Urothelium cell line (cell line): ENCODE results near the gene TM9SF1.

Experiments used
- DNase-seq: peaks from one replicate; pipeline ENCODE4 v3.0.0; 2011; ENCODE audit warnings: low spot score, mixed read lengths
- FAIRE-seq: peaks from 2 replicates; lab custom pipeline; 2011; peaks lifted over from hg19 to GRCh38; lab: Jason Lieb, UNC

TM9SF1 gene

GRCh38 chr14:24156840-24157239 lies 38.4 kb downstream of the TM9SF1 start:
- FAIRE-seq (no peak), DNase-seq (no peak)

- FAIRE-seq (no peak), DNase-seq (no peak)
These were observed 40.1 kb downstream of the TM9SF1 start for GRCh38 chr14:24155100-24155499.

GRCh38 chr14:24151404-24152080 lies 43.7 kb downstream of the TM9SF1 start:
- FAIRE-seq (no peak), DNase-seq (no peak)

- no peak for DNase-seq
- no peak for FAIRE-seq
These were observed 44.2 kb downstream of the TM9SF1 start for GRCh38 chr14:24150993-24151392.

GRCh38 chr14:24150567-24150966 lies 44.7 kb downstream of the TM9SF1 start:
- FAIRE-seq = no peak
- no peak for DNase-seq

- FAIRE-seq (no peak), DNase-seq (no peak)
These were observed 45.2 kb downstream of the TM9SF1 start for GRCh38 chr14:24150061-24150460.

- FAIRE-seq (no peak), DNase-seq (no peak)
These were observed 45.8 kb downstream of the TM9SF1 start for GRCh38 chr14:24149302-24149969.

GRCh38 chr14:24147761-24148428 lies 47.3 kb downstream of the TM9SF1 start:
- FAIRE-seq = no peak

GRCh38 chr14:24146978-24147760 lies 48.1 kb downstream of the TM9SF1 start, which contains the start of gene RNF31:
TSS of gene RNF31 (plus strand) at chr14:24147498. CDS start at chr14:24147699, 201 bp downstream.
- DNase-seq (peak; percentile 97), FAIRE-seq (no peak)

More at GRCh38 chr14:24147761-24148428, 47.3 kb downstream of the TM9SF1 start:
- no peak for DNase-seq

GRCh38 chr14:24146453-24146977 lies 48.7 kb downstream of the TM9SF1 start, which contains the start of gene PSME2:
TSS of gene PSME2 (minus strand) at chr14:24146610. CDS start at chr14:24146581, 29 bp downstream.
- FAIRE-seq (no peak), DNase-seq (peak; percentile 98)

GRCh38 chr14:24145690-24146452 lies 49.4 kb downstream of the TM9SF1 start:
- DNase-seq (peak; percentile 21), FAIRE-seq (no peak)

GRCh38 chr14:24145219-24145618 lies 50.0 kb downstream of the TM9SF1 start:
- DNase-seq = no peak
- no peak for FAIRE-seq

GRCh38 chr14:24144451-24144850 lies 50.8 kb downstream of the TM9SF1 start:
- no peak for FAIRE-seq
- no peak for DNase-seq

GRCh38 chr14:24143511-24143910 lies 51.7 kb downstream of the TM9SF1 start:
- no peak for FAIRE-seq
- DNase-seq = no peak

- DNase-seq (peak; percentile 97), FAIRE-seq (no peak)
These were observed 54.0 kb downstream of the TM9SF1 start, which contains the start of gene EMC9 for GRCh38 chr14:24141097-24141880. TSS of gene EMC9 (minus strand) at chr14:24141591. CDS start at chr14:24141304, 287 bp downstream.

- DNase-seq = peak; percentile 29
These were observed 55.8 kb downstream of the TM9SF1 start for GRCh38 chr14:24139272-24139934.

More at GRCh38 chr14:24139272-24139934, 55.8 kb downstream of the TM9SF1 start:
- FAIRE-seq = no peak
